ENCODE results near the gene SERPINE2. TPM values are rescaled to one million over a fixed set of nuclear protein-coding genes. Genes with fewer than 3 reads are reported as not detected.

SERPINE2 gene
- total RNA-seq, 4 donors from 2014 or later, result 6.8 to 91.5 (median 25.6) TPM

- TF ChIP-seq, protein P1, sequence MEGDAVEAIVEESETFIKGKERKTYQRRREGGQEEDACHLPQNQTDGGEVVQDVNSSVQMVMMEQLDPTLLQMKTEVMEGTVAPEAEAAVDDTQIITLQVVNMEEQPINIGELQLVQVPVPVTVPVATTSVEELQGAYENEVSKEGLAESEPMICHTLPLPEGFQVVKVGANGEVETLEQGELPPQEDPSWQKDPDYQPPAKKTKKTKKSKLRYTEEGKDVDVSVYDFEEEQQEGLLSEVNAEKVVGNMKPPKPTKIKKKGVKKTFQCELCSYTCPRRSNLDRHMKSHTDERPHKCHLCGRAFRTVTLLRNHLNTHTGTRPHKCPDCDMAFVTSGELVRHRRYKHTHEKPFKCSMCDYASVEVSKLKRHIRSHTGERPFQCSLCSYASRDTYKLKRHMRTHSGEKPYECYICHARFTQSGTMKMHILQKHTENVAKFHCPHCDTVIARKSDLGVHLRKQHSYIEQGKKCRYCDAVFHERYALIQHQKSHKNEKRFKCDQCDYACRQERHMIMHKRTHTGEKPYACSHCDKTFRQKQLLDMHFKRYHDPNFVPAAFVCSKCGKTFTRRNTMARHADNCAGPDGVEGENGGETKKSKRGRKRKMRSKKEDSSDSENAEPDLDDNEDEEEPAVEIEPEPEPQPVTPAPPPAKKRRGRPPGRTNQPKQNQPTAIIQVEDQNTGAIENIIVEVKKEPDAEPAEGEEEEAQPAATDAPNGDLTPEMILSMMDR (IDR thresholded peaks at IDR 0.05), result no peak
These were observed 7.7 kb upstream of the SERPINE2 start for GRCh38 chr2:224046752-224047151.

GRCh38 chr2:224042191-224042696, 3.2 kb upstream of the SERPINE2 start:
- ATAC-seq (ENCODE audit: low FRiP score), result no peak
- DNase-seq (ENCODE audit: low spot score), result no peak

More at GRCh38 chr2:224046752-224047151, 7.7 kb upstream of the SERPINE2 start:
- DNase-seq (ENCODE audit: low spot score) (no peak), ATAC-seq (ENCODE audit: low FRiP score) (no peak)

GRCh38 chr2:224041554-224041953, 2.5 kb upstream of the SERPINE2 start:
- TF ChIP-seq, protein P1 (IDR thresholded peaks at IDR 0.05), result no peak
- ATAC-seq (ENCODE audit: low FRiP score), result no peak
- no peak for DNase-seq (ENCODE audit: low spot score)

More at GRCh38 chr2:224042191-224042696, 3.2 kb upstream of the SERPINE2 start:
- TF ChIP-seq, protein P1 (IDR thresholded peaks at IDR 0.05), result no peak

DNA sequence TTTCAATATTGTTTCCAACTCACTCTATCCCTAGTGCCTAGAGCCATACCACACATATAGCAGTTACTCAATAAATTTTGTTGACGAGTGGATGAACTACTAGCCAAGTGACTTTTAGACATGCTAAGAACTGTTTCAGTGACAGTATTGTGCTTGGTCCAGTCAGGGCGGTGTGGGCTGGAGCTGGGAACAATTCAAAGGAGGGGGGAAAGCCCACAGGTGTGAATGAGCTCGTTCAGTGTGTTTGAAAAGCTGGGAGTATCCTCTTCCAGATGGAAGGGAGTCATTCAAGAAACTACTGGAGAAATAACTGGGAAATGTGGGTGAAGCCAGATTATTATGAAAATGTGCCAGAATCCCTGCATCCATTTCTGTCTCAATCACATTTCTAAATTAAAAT, 1.7 kb upstream of the SERPINE2 start:
- DNase-seq (ENCODE audit: low spot score), result no peak
- TF ChIP-seq, protein P1 (IDR thresholded peaks at IDR 0.05), result no peak

DNA sequence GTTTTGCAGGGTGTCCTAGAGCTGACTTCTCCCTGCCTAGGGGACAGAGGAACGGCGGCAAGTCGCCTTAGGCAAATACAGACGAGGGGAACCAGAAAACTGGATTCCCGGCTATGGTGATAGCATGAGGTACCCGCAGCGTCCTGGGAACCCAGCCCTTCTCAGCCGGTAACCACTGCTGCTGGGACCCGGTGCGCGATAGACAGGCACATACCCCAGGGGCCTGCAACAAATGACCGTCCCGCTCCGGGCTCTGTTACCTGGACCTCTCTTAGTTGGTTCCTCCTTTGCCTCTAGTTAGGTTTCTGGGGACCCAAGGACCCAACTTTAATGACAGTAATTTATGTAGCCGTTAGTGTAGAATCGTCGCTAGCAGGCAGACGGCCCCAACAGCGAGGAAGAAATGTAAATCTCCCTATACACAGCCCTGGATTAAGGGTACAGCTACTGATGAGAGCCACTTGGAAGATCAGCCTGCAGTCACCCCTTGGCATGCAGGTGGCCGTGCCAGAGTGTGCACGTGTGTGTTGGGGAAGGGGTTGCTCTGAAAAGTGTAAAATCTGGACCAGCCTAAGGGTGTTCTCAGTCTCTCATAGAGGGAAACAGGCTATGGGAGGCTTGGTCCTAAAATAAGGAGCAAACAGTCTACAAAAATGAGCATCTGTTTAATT, 819 bp upstream of the SERPINE2 start:
- ATAC-seq (ENCODE audit: low FRiP score), result peak; percentile 35
- TF ChIP-seq, protein P1 (IDR thresholded peaks at IDR 0.05), result no peak
- DNase-seq (ENCODE audit: low spot score), result no peak

More for the DNA sequence above, 1.7 kb upstream of the SERPINE2 start:
- ATAC-seq (ENCODE audit: low FRiP score), result no peak

- ATAC-seq (ENCODE audit: low FRiP score) (no peak), DNase-seq (ENCODE audit: low spot score) (no peak)
- TF ChIP-seq, protein P1 (IDR thresholded peaks at IDR 0.05), result no peak
These were observed 331 bp downstream of the SERPINE2 start for GRCh38 chr2:224038830-224039079.
